Mesothelial cell of epicardium (in vitro differentiated cells): Measurements from ENCODE around the gene PDE4D. TPM values are rescaled to one million over a fixed set of nuclear protein-coding genes. Genes with fewer than 3 reads are reported as not detected.
A peak's percentile ranks its signal among the peaks of the same experiment; 100 is the strongest.
"Not testable (repeated sequence)": the region's sequence is repeated elsewhere in the genome, so short reads cannot be mapped to it uniquely, and the experiment has no call there.

Source experiments
- DNase-seq, 2 experiments: peaks; one replicate each; pipeline ENCODE4 v3.0.0; 2021; ENCODE audit warnings: low spot score in 2 of 2; ENCODE audit not compliant: unreplicated experiment in 2 of 2
- H3K27ac Mint-ChIP-seq: 2 replicates; pipeline ENCODE4 v1.8.0; 2021; ENCODE audit warnings: mixed read lengths
- H3K27me3 Mint-ChIP-seq: 2 replicates; pipeline ENCODE4 v1.8.0; 2021; ENCODE audit warnings: low read depth, mixed read lengths
- H3K36me3 Mint-ChIP-seq: 2 replicates; pipeline ENCODE4 v1.8.0; 2021; ENCODE audit warnings: mixed read lengths
- H3K4me1 Mint-ChIP-seq: 2 replicates; pipeline ENCODE4 v1.8.0; 2021; ENCODE audit warnings: mixed read lengths
- H3K4me3 Mint-ChIP-seq: 2 replicates; pipeline ENCODE4 v1.8.0; 2021; ENCODE audit warnings: mild to moderate bottlenecking, moderate library complexity, mixed read lengths
- H3K9me3 Mint-ChIP-seq: 2 replicates; pipeline ENCODE4 v1.8.0; 2021; ENCODE audit warnings: mixed read lengths
- total RNA-seq: library from RNA; stranded (reverse); gene quantifications from 3 replicates; pipeline ENCODE4 v1.2.1, GENCODE V29; 2021
- TF ChIP-seq, protein P1 (sequence below): fragments of 200-600 bp; sonication (generic); IDR thresholded peaks from one replicate; pipeline ENCODE4 v1.5.0; 2021; ENCODE audit warnings: antibody characterized with exemption; ENCODE audit not compliant: unreplicated experiment

PDE4D gene
- total RNA-seq, 1 donor from 2014 or later, result 105 TPM

DNA sequence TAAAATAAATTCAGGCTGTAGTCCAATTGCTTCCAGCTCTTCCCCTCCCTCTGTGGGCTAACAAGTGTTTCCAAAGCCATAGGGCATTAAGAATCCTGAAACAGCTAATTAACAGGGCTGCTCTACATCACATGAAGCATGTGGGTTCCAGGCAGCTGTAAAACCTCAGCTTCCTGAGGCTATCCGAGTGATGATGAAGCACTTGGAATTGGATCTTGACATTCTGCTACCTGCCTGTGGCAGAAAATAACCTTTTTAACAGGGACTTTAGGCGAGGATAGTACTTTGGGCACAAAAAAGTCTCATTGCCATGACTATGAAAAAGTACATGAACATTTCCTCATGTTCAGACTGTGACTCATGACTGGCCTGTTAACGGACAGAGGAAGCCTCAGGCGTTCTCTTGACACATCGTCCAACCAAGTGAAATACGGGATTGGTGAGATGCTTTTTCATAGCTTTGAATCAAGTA is 107.2 kb downstream of the PDE4D start:
- TF ChIP-seq, protein P1, sequence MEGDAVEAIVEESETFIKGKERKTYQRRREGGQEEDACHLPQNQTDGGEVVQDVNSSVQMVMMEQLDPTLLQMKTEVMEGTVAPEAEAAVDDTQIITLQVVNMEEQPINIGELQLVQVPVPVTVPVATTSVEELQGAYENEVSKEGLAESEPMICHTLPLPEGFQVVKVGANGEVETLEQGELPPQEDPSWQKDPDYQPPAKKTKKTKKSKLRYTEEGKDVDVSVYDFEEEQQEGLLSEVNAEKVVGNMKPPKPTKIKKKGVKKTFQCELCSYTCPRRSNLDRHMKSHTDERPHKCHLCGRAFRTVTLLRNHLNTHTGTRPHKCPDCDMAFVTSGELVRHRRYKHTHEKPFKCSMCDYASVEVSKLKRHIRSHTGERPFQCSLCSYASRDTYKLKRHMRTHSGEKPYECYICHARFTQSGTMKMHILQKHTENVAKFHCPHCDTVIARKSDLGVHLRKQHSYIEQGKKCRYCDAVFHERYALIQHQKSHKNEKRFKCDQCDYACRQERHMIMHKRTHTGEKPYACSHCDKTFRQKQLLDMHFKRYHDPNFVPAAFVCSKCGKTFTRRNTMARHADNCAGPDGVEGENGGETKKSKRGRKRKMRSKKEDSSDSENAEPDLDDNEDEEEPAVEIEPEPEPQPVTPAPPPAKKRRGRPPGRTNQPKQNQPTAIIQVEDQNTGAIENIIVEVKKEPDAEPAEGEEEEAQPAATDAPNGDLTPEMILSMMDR, result no peak
- peak overlapping the region; percentile 86 for H3K27ac Mint-ChIP-seq
- H3K4me3 Mint-ChIP-seq, result no peak overlapping the region

DNA sequence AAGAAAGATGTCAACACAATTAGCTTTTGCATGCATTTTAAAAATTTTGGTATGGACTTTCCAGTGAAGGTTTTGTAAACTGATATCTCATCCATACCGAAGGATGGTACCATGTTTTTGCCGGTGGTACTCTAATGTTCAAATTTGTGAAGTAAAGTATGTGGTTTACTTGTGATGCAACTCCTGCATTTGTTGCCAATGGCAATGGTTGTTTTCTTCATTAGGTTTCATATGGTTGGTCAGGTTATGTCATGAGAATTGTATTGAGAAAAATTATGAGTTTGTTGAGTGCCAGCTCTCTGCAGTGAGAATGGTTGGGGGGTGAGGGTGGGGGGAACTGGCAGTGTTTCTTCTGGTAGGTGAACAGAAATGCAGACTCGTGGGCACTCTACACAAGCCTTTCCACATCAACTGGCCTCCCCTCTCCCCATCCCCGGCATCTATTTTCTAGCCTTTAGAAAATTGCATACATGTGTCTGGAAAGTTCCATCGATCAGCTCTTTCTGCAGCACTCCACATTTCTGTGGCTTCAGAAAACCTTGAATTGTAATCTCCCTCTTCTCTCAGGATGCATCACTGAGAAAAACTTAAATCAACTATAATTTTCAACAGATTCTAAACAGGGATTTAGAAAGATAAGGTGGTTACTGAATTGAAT is 107.7 kb downstream of the PDE4D start:
- H3K27ac Mint-ChIP-seq, result peak overlapping the region; percentile 86
- no peaks in the 10 kb centered on the region for H3K27me3 Mint-ChIP-seq
- no peak overlapping the region for H3K4me3 Mint-ChIP-seq
- TF ChIP-seq, protein P1, result no peak
- no peak for DNase-seq
- no peaks in the 10 kb centered on the region for H3K36me3 Mint-ChIP-seq
- no peaks in the 10 kb centered on the region for H3K9me3 Mint-ChIP-seq
- peaks cover 67% of the 10 kb centered on the region for H3K4me1 Mint-ChIP-seq

More for the DNA sequence above, 107.2 kb downstream of the PDE4D start:
- Mint-ChIP-seq H3K36me3 (no peaks in the 10 kb centered on the region), H3K27me3 (no peaks in the 10 kb centered on the region), H3K4me1 (peaks cover 73% of the 10 kb centered on the region), H3K9me3 (no peaks in the 10 kb centered on the region)
- no peak for DNase-seq

DNA sequence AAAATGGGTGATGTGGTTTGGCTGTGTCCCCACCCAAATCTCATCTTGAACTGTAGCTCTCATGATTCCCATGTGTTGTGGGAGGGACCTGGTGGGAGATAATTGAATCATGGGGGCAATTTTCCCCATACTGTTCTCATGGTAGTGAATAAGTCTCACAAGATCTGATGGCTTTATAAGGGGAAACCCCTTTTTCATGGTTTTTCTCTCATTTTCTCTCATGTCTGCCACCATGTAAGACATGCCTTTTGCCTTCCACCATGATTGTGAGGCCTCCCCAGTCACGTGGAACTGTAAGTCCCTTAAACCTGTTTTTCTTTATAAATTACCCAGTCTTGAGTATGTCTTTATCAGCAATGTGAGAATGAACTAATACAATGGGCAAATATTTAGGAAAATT is 108.8 kb downstream of the PDE4D start:
- H3K9me3 Mint-ChIP-seq, H3K27me3 Mint-ChIP-seq, DNase-seq, H3K27ac Mint-ChIP-seq, H3K36me3 Mint-ChIP-seq, H3K4me3 Mint-ChIP-seq: not testable (repeated sequence)
- H3K4me1 Mint-ChIP-seq, result peaks cover 59% of the 10 kb centered on the region

DNA sequence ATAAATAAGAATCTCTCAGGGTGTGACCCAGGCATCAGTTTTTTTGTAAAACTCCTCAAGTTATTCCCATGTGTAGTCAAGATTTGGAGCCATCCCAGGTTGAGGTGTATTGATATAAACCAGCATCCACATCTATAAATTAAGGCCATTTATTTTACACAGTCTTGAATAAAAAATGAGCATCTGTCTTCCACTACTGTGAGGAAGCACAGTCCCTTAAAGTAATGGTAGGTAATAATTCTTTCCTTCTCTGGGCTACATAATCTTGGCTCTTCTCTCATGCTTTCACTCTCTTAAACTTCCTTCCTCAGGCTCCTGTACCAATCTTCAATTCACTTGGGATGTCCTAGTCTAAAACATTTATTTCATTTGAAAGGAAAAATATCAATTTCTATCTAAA is 110.3 kb downstream of the PDE4D start:
- Mint-ChIP-seq H3K27me3 (no peaks in the 10 kb centered on the region), H3K36me3 (no peaks in the 10 kb centered on the region), H3K4me3 (no peak overlapping the region), H3K4me1 (peaks cover 46% of the 10 kb centered on the region), H3K9me3 (no peaks in the 10 kb centered on the region), H3K27ac (peak overlapping the region; percentile 37)
- TF ChIP-seq, protein P1, result no peak
- DNase-seq, result no peak

- Mint-ChIP-seq H3K27ac (peak overlapping the region; percentile 37), H3K4me3 (no peak overlapping the region), H3K4me1 (peaks cover 42% of the 10 kb centered on the region), H3K9me3 (no peaks in the 10 kb centered on the region), H3K27me3 (no peaks in the 10 kb centered on the region), H3K36me3 (no peaks in the 10 kb centered on the region)
- no peak for DNase-seq
- TF ChIP-seq, protein P1, result no peak
These were observed 110.7 kb downstream of the PDE4D start for GRCh38 chr5:59782856-59783255.

DNA sequence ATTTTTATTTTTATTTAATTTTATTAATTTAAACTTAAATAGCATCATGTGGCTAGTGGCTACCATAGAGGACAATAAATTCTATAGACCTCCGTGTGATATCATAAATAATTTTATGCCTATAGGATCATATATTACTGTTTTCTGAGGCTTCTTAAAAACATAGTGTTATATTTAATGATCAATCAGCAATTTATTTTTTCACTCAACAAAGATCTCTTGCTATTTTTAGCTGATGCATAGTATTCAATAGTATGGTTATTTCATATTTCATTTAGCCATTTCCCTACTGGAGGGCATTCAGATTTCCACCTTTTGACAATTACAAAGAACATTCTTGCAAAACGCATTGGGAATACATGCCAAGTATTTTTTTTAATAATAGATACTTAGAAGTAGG is 114.1 kb downstream of the PDE4D start:
- no peak overlapping the region for H3K4me3 Mint-ChIP-seq
- H3K9me3 Mint-ChIP-seq, result no peaks in the 10 kb centered on the region

More for the DNA sequence above, 114.1 kb downstream of the PDE4D start:
- no peak overlapping the region for H3K27ac Mint-ChIP-seq
- H3K36me3 Mint-ChIP-seq, result no peaks in the 10 kb centered on the region
- no peaks in the 10 kb centered on the region for H3K27me3 Mint-ChIP-seq
- peaks cover 41% of the 10 kb centered on the region for H3K4me1 Mint-ChIP-seq
- no peak for DNase-seq
- TF ChIP-seq, protein P1, result no peak
